SK-N-MC (cell line): ENCODE results near the gene AFF4.
"Not testable (repeated sequence)": the region's sequence is repeated elsewhere in the genome, so short reads cannot be mapped to it uniquely, and the experiment has no call there.

Source experiments
- DNase-seq: peaks from one replicate; pipeline ENCODE4 v3.0.0-alpha.2; 2011; ENCODE audit warnings: low read depth, low spot score
- H3K27ac ChIP-seq: fragments of 200-600 bp; sonication (generic); 2 replicates; pipeline ENCODE4 v1.5.1; 2016; ENCODE audit warnings: mixed run types
- H3K36me3 ChIP-seq: fragments of 200-600 bp; sonication (generic); 2 replicates; pipeline ENCODE4 v1.6.1; 2017; ENCODE audit warnings: antibody characterized with exemption, low read length, mixed read lengths; ENCODE audit not compliant: insufficient read depth
- H3K4me3 ChIP-seq: fragments of 200-600 bp; sonication (generic); 2 replicates; pipeline ENCODE4 v1.5.1; 2016
- H3K9ac ChIP-seq: fragments of 200-600 bp; sonication (generic); 2 replicates; pipeline ENCODE4 v1.8.0; 2017; ENCODE audit warnings: mixed run types, mixed read lengths; ENCODE audit not compliant: insufficient read length
- H3K9me3 ChIP-seq: fragments of 200-600 bp; sonication (generic); 2 replicates; pipeline ENCODE4 v1.6.1; 2017; ENCODE audit warnings: low read depth, mild to moderate bottlenecking, antibody characterized with exemption, low read length, moderate library complexity, mixed read lengths
- EZH2 ChIP-seq: fragments of 200-600 bp; sonication (generic); IDR thresholded peaks from one replicate; pipeline ENCODE4 v1.6.1; 2017; ENCODE audit warnings: antibody characterized with exemption
- FOXP2 ChIP-seq: optimal IDR thresholded peaks from 2 replicates; pipeline ENCODE3; 2011; ENCODE audit warnings: mild to moderate bottlenecking, moderate library complexity; ENCODE audit not compliant: insufficient read depth; ENCODE audit errors: extremely low read length, control extremely low read depth
- POLR2AphosphoS5 ChIP-seq: IDR thresholded peaks from 2 replicates; pipeline ENCODE4 v1.6.1; 2012; ENCODE audit warnings: mild to moderate bottlenecking, low read depth, low read length, borderline replicate concordance

AFF4 gene

GRCh38 chr5:132981288-132981687 lies 17.9 kb upstream of the AFF4 start:
- TF ChIP-seq POLR2AphosphoS5, result no peak
- TF ChIP-seq FOXP2, result no peak
- TF ChIP-seq EZH2, result no peak

GRCh38 chr5:132979976-132980375 lies 16.5 kb upstream of the AFF4 start:
- no peak for DNase-seq
- Histone ChIP-seq H3K4me3 (no peak overlapping the region), H3K36me3 (no peaks in the 10 kb centered on the region), H3K9me3 (no peaks in the 10 kb centered on the region; the same call in 1 of the 2 replicates), H3K9ac (no peak overlapping the region), H3K27ac (no peak overlapping the region)
- TF ChIP-seq EZH2 (no peak), FOXP2 (no peak), POLR2AphosphoS5 (no peak)

More at GRCh38 chr5:132981288-132981687, 17.9 kb upstream of the AFF4 start:
- Histone ChIP-seq H3K36me3 (no peaks in the 10 kb centered on the region), H3K9ac (no peak overlapping the region), H3K9me3 (no peaks in the 10 kb centered on the region; the same call in 1 of the 2 replicates), H3K4me3 (no peak overlapping the region), H3K27ac (no peak overlapping the region)
- no peak for DNase-seq

- DNase-seq, result no peak
Observed at GRCh38 chr5:132979367-132979940, 16.0 kb upstream of the AFF4 start.

GRCh38 chr5:132976852-132977251 lies 13.4 kb upstream of the AFF4 start:
- H3K9me3 ChIP-seq, result no peaks in the 10 kb centered on the region
- DNase-seq, result no peak
- H3K36me3 ChIP-seq, result no peaks in the 10 kb centered on the region
- no peak overlapping the region for H3K27ac ChIP-seq
- H3K4me3 ChIP-seq, result no peak overlapping the region
- no peak for TF ChIP-seq POLR2AphosphoS5
- no peak overlapping the region for H3K9ac ChIP-seq

More at GRCh38 chr5:132979367-132979940, 16.0 kb upstream of the AFF4 start:
- TF ChIP-seq FOXP2, result no peak
- no peak for TF ChIP-seq EZH2
- no peak for TF ChIP-seq POLR2AphosphoS5
- Histone ChIP-seq H3K9me3 (no peaks in the 10 kb centered on the region), H3K9ac (no peak overlapping the region), H3K27ac (no peak overlapping the region), H3K36me3 (no peaks in the 10 kb centered on the region), H3K4me3 (no peak overlapping the region)

GRCh38 chr5:132972436-132972828 lies 9.0 kb upstream of the AFF4 start:
- not testable (repeated sequence) for H3K9ac ChIP-seq, H3K27ac ChIP-seq, H3K9me3 ChIP-seq, DNase-seq, H3K36me3 ChIP-seq, H3K4me3 ChIP-seq

GRCh38 chr5:132971483-132972435 lies 8.3 kb upstream of the AFF4 start:
- DNase-seq, result no peak
- Histone ChIP-seq H3K27ac (no peak overlapping the region), H3K36me3 (no peaks in the 10 kb centered on the region), H3K9ac (no peak overlapping the region), H3K9me3 (no peaks in the 10 kb centered on the region), H3K4me3 (no peak overlapping the region)
- TF ChIP-seq FOXP2, result no peak
- no peak for TF ChIP-seq EZH2
- no peak for TF ChIP-seq POLR2AphosphoS5

- Histone ChIP-seq H3K9me3 (no peaks in the 10 kb centered on the region), H3K9ac (no peak overlapping the region), H3K4me3 (no peak overlapping the region), H3K36me3 (peaks cover 11% of the 10 kb centered on the region), H3K27ac (no peak overlapping the region)
- DNase-seq, result no peak
- TF ChIP-seq FOXP2 (no peak), EZH2 (no peak), POLR2AphosphoS5 (no peak)
Observed at GRCh38 chr5:132965120-132965519, 1.7 kb upstream of the AFF4 start.

- H3K9ac ChIP-seq, result peak overlapping the region; percentile 89
- no peak for TF ChIP-seq EZH2
- TF ChIP-seq FOXP2, result no peak
- H3K9me3 ChIP-seq, result no peaks in the 10 kb centered on the region
- peak overlapping the region; percentile 88 for H3K27ac ChIP-seq
- peak; percentile 35 for DNase-seq
- H3K36me3 ChIP-seq, result peaks cover 16% of the 10 kb centered on the region
- peak overlapping the region; percentile 87 for H3K4me3 ChIP-seq
Observed at GRCh38 chr5:132962429-132963021, 909 bp downstream of the AFF4 start.
